Measurements from ENCODE around the gene OPRD1. TPM values are rescaled to one million over a fixed set of nuclear protein-coding genes. Genes with fewer than 3 reads are reported as not detected.
"Not testable (repeated sequence)": the region's sequence is repeated elsewhere in the genome, so short reads cannot be mapped to it uniquely, and the experiment has no call there.

Gene OPRD1
- total and polyA plus RNA-seq, 7 experiments from 2014 or later = not detected

GRCh38 chr1:28875134-28875533, 63.2 kb downstream of the OPRD1 start:
- peak; percentile 45 for ATAC-seq
- H3K9me3 Mint-ChIP-seq; H3K27ac Mint-ChIP-seq; H3K4me3 Mint-ChIP-seq; H3K4me1 Mint-ChIP-seq; H3K4me3 ChIP-seq (ENCODE audit: low read length); H3K27ac ChIP-seq (ENCODE audit: low read depth, low read length); DNase-seq; H3K27me3 ChIP-seq (ENCODE audit: control insufficient read depth in 2 of 2, insufficient read depth in 2 of 2, low read length in 2 of 2); H3K36me3 ChIP-seq (ENCODE audit: control insufficient read depth in 2 of 3, insufficient read depth in 3 of 3, low read length in 3 of 3); H3K4me1 ChIP-seq (ENCODE audit: control insufficient read depth in 2 of 2, insufficient read depth in 2 of 2, low read length in 2 of 2); H3K36me3 Mint-ChIP-seq; H3K9me3 ChIP-seq (ENCODE audit: control insufficient read depth in 2 of 3, low read length in 3 of 3): not testable (repeated sequence)
- H3K27me3 Mint-ChIP-seq = peaks cover 0 to 17% (median 5%) of the 10 kb centered on the region in 5 donors
- intact Hi-C loops (cut with micrococcal nuclease) = loop anchor here in 1 of 2 donors (5.0 kb wide), 2 partner anchors 293 to 468 kb away; no protein-coding TSS in a partner anchor
- ChIA-PET POLR2A (interaction anchor here (0.6 to 1.9 kb wide), 2 partner anchors 100 to 351 kb away, joined by 4 to 6 read pairs; no protein-coding TSS in a partner anchor), CTCF (interaction anchor here (0.5 to 7.6 kb wide), 7 partner anchors 13 to 516 kb away, joined by 3 to 105 read pairs (median 9); partner anchors contain the start of gene TAF12)

- peak overlapping the region in 1 of 10 donors; percentile 32 for H3K4me3 Mint-ChIP-seq
- H3K4me1 Mint-ChIP-seq = peaks cover 4 to 16% (median 7%) of the 10 kb centered on the region in 7 donors
- no peak overlapping the region for H3K27ac Mint-ChIP-seq
- Histone ChIP-seq H3K36me3 (ENCODE audit: control insufficient read depth in 2 of 3, insufficient read depth in 3 of 3, low read length in 3 of 3) (no peaks in the 10 kb centered on the region), H3K27me3 (ENCODE audit: control insufficient read depth in 2 of 2, insufficient read depth in 2 of 2, low read length in 2 of 2) (no peaks in the 10 kb centered on the region), H3K27ac (ENCODE audit: low read depth, low read length) (no peak overlapping the region), H3K4me1 (ENCODE audit: control insufficient read depth in 2 of 2, insufficient read depth in 2 of 2, low read length in 2 of 2) (no peaks in the 10 kb centered on the region), H3K4me3 (ENCODE audit: low read length) (no peak overlapping the region), H3K9me3 (ENCODE audit: control insufficient read depth in 2 of 3, low read length in 3 of 3) (no peaks in the 10 kb centered on the region)
- peaks cover 0 to 17% (median 5%) of the 10 kb centered on the region in 5 donors for H3K27me3 Mint-ChIP-seq
- peak; percentile 48 to 77 (median 67) for DNase-seq
- H3K36me3 Mint-ChIP-seq = no peaks in the 10 kb centered on the region
- ChIA-PET CTCF (interaction anchor here (0.5 to 7.6 kb wide), 33 partner anchors 9 to 1206 kb away, joined by 3 to 105 read pairs (median 5); partner anchors contain the start of genes EPB41 and TAF12), POLR2A (interaction anchor here (0.5 to 1.9 kb wide), 6 partner anchors 37 to 296 kb away, joined by 3 to 6 read pairs (median 4); partner anchors contain the start of gene RNU11)
- peak; percentile 86 for ATAC-seq
- intact Hi-C loops (cut with micrococcal nuclease) = loop anchor here (1.0 to 5.0 kb wide), 12 partner anchors 92 to 786 kb away; partner anchors contain the start of gene YTHDF2 (in 1 of the 2)
- H3K9me3 Mint-ChIP-seq = no peaks in the 10 kb centered on the region
These were observed 65.3 kb downstream of the OPRD1 start for GRCh38 chr1:28877132-28877781.

GRCh38 chr1:28878796-28879195, 66.8 kb downstream of the OPRD1 start:
- no peak for ATAC-seq
- Histone ChIP-seq H3K9me3 (ENCODE audit: control insufficient read depth in 2 of 3, low read length in 3 of 3) (no peaks in the 10 kb centered on the region), H3K4me3 (ENCODE audit: low read length) (no peak overlapping the region), H3K36me3 (ENCODE audit: control insufficient read depth in 2 of 3, insufficient read depth in 3 of 3, low read length in 3 of 3) (no peaks in the 10 kb centered on the region), H3K27me3 (ENCODE audit: control insufficient read depth in 2 of 2, insufficient read depth in 2 of 2, low read length in 2 of 2) (no peaks in the 10 kb centered on the region), H3K4me1 (ENCODE audit: control insufficient read depth in 2 of 2, insufficient read depth in 2 of 2, low read length in 2 of 2) (peaks cover 0 to 4% of the 10 kb centered on the region in 2 donors), H3K27ac (ENCODE audit: low read depth, low read length) (no peak overlapping the region)
- H3K4me3 Mint-ChIP-seq = no peak overlapping the region
- CTCF ChIA-PET = interaction anchor here (0.7 to 7.6 kb wide), 4 partner anchors 95 to 324 kb away, joined by 3 to 105 read pairs (median 32); no protein-coding TSS in a partner anchor
- intact Hi-C loops (cut with micrococcal nuclease) = loop anchor here in 1 of 2 donors (5.0 kb wide), 2 partner anchors 296 to 471 kb away; no protein-coding TSS in a partner anchor
- H3K27ac Mint-ChIP-seq = no peak overlapping the region
- H3K4me1 Mint-ChIP-seq = peaks cover 6 to 21% (median 15%) of the 10 kb centered on the region in 7 donors
- no peaks in the 10 kb centered on the region for H3K9me3 Mint-ChIP-seq
- POLR2A ChIA-PET = no interaction called here
- H3K27me3 Mint-ChIP-seq = peaks cover 0 to 15% (median 1%) of the 10 kb centered on the region in 5 donors
- H3K36me3 Mint-ChIP-seq = no peaks in the 10 kb centered on the region
- DNase-seq = no peak

GRCh38 chr1:28882009-28882628, 70.1 kb downstream of the OPRD1 start:
- ATAC-seq = peak; percentile 28
- no peak overlapping the region for H3K4me3 Mint-ChIP-seq

GRCh38 chr1:28883242-28883616, 71.3 kb downstream of the OPRD1 start:
- Histone ChIP-seq H3K27me3 (ENCODE audit: control insufficient read depth in 2 of 2, insufficient read depth in 2 of 2, low read length in 2 of 2) (no peaks in the 10 kb centered on the region), H3K4me1 (ENCODE audit: control insufficient read depth in 2 of 2, insufficient read depth in 2 of 2, low read length in 2 of 2) (peaks cover 32 to 36% of the 10 kb centered on the region in 2 donors), H3K27ac (ENCODE audit: low read depth, low read length) (no peak overlapping the region), H3K4me3 (ENCODE audit: low read length) (no peak overlapping the region), H3K9me3 (ENCODE audit: control insufficient read depth in 2 of 3, low read length in 3 of 3) (no peaks in the 10 kb centered on the region), H3K36me3 (ENCODE audit: control insufficient read depth in 2 of 3, insufficient read depth in 3 of 3, low read length in 3 of 3) (peaks cover 0 to 4% (median 0%) of the 10 kb centered on the region in 3 experiments)
- Mint-ChIP-seq H3K36me3 (no peaks in the 10 kb centered on the region), H3K9me3 (peaks cover 0 to 3% (median 0%) of the 10 kb centered on the region in 11 donors), H3K27ac (peak overlapping the region in 3 of 9 donors; percentile 21 to 64 (median 52)), H3K4me3 (no peak overlapping the region), H3K4me1 (peaks cover 30 to 52% (median 46%) of the 10 kb centered on the region in 7 donors), H3K27me3 (no peaks in the 10 kb centered on the region)
- ATAC-seq = no peak
- no peak for DNase-seq
- ChIA-PET CTCF (interaction anchor here (1.5 to 2.6 kb wide), 4 partner anchors 150 to 319 kb away, joined by 3 to 29 read pairs (median 18); no protein-coding TSS in a partner anchor), POLR2A (interaction anchor here (0.6 to 2.1 kb wide), 2 partner anchors 298 to 1824 kb away, joined by 4 to 20 read pairs; partner anchors contain the start of gene SRSF4)
- intact Hi-C loops (cut with micrococcal nuclease) = loop anchor here in 1 of 2 donors (10.0 kb wide), 1 partner anchor 638 kb away; no protein-coding TSS in a partner anchor

More at GRCh38 chr1:28882009-28882628, 70.1 kb downstream of the OPRD1 start:
- H3K27me3 ChIP-seq (ENCODE audit: control insufficient read depth in 2 of 2, insufficient read depth in 2 of 2, low read length in 2 of 2) = no peaks in the 10 kb centered on the region
- H3K36me3 ChIP-seq (ENCODE audit: control insufficient read depth in 2 of 3, insufficient read depth in 3 of 3, low read length in 3 of 3) = peaks cover 0 to 2% (median 0%) of the 10 kb centered on the region in 3 experiments
- no peaks in the 10 kb centered on the region for H3K36me3 Mint-ChIP-seq
- H3K27ac Mint-ChIP-seq = peak overlapping the region in 6 of 9 donors; percentile 3 to 63 (median 50)
- DNase-seq = peak; percentile 56 to 78 (median 73)
- H3K4me1 ChIP-seq (ENCODE audit: control insufficient read depth in 2 of 2, insufficient read depth in 2 of 2, low read length in 2 of 2) = peaks cover 24 to 30% of the 10 kb centered on the region in 2 donors
- POLR2A ChIA-PET = interaction anchor here (0.7 to 1.0 kb wide), 2 partner anchors 96 to 152 kb away, joined by 3 to 5 read pairs; no protein-coding TSS in a partner anchor
- CTCF ChIA-PET = interaction anchor here (0.6 to 7.6 kb wide), 24 partner anchors 12 to 670 kb away, joined by 3 to 105 read pairs (median 3); partner anchors contain the start of gene TAF12
- peaks cover 0 to 3% (median 0%) of the 10 kb centered on the region in 11 donors for H3K9me3 Mint-ChIP-seq
- no peak overlapping the region for H3K27ac ChIP-seq (ENCODE audit: low read depth, low read length)
- intact Hi-C loops (cut with micrococcal nuclease) = loop anchor here (1.0 to 10.0 kb wide), 6 partner anchors 101 to 637 kb away; no protein-coding TSS in a partner anchor
- H3K4me1 Mint-ChIP-seq = peaks cover 30 to 45% (median 41%) of the 10 kb centered on the region in 7 donors
- peaks cover 0 to under 1% (median 0%) of the 10 kb centered on the region in 5 donors for H3K27me3 Mint-ChIP-seq
- no peak overlapping the region for H3K4me3 ChIP-seq (ENCODE audit: low read length)
- H3K9me3 ChIP-seq (ENCODE audit: control insufficient read depth in 2 of 3, low read length in 3 of 3) = no peaks in the 10 kb centered on the region
